KMS-11 (cell line): ENCODE data around the gene CT45A5.
A peak's percentile ranks its signal among the peaks of the same experiment; 100 is the strongest.
"Not testable (repeated sequence)": the region's sequence is repeated elsewhere in the genome, so short reads cannot be mapped to it uniquely, and the experiment has no call there.

Experiments used
- H2AFZ ChIP-seq: fragments of 200-600 bp; sonication (generic); 2 replicates; pipeline ENCODE4 v1.6.1; 2016; ENCODE audit warnings: antibody characterized with exemption, mixed run types, low read depth
- H3K27ac ChIP-seq: fragments of 200-600 bp; sonication (generic); 2 replicates; pipeline ENCODE4 v1.6.1; 2016; ENCODE audit warnings: mild to moderate bottlenecking, mixed run types
- H3K27me3 ChIP-seq: fragments of 200-600 bp; sonication (generic); 2 replicates; pipeline ENCODE4 v1.6.1; 2017; ENCODE audit warnings: mild to moderate bottlenecking, low read depth, mixed run types, moderate library complexity; ENCODE audit not compliant: insufficient read depth
- H3K36me3 ChIP-seq: fragments of 200-600 bp; sonication (generic); 2 replicates; pipeline ENCODE4 v1.6.1; 2017; ENCODE audit warnings: mild to moderate bottlenecking, mixed run types; ENCODE audit not compliant: insufficient read depth
- H3K4me1 ChIP-seq: fragments of 200-600 bp; sonication (generic); 2 replicates; pipeline ENCODE4 v1.6.1; 2016; ENCODE audit warnings: mild to moderate bottlenecking, low read depth, mixed run types; ENCODE audit not compliant: poor library complexity, severe bottlenecking
- H3K4me2 ChIP-seq: fragments of 200-600 bp; sonication (generic); 2 replicates; pipeline ENCODE4 v1.7.0; 2016; ENCODE audit warnings: mild to moderate bottlenecking, mixed run types
- H3K4me3 ChIP-seq: fragments of 200-600 bp; sonication (generic); IDR thresholded peaks from 2 replicates; pipeline ENCODE4 v1.6.1; 2017; ENCODE audit warnings: low read depth, low read length, mixed read lengths; ENCODE audit not compliant: insufficient read depth
- H3K79me2 ChIP-seq: fragments of 200-600 bp; sonication (generic); 2 replicates; pipeline ENCODE4 v1.6.1; 2016; ENCODE audit warnings: low read depth, mixed run types; ENCODE audit not compliant: insufficient read depth
- H3K9ac ChIP-seq: fragments of 200-600 bp; sonication (generic); 2 replicates; pipeline ENCODE4 v1.6.1; 2016; ENCODE audit warnings: mild to moderate bottlenecking, mixed run types
- H4K20me1 ChIP-seq: fragments of 200-600 bp; sonication (generic); 2 replicates; pipeline ENCODE4 v1.6.1; 2016; ENCODE audit warnings: mild to moderate bottlenecking, mixed run types; ENCODE audit not compliant: insufficient read depth
- TF ChIP-seq, protein P1 (sequence below): fragments of 200-600 bp; sonication (generic); conservative IDR thresholded peaks from 2 replicates; pipeline ENCODE4 v1.6.1; 2017; ENCODE audit warnings: low read depth, mild to moderate bottlenecking, antibody characterized with exemption, low read length, moderate library complexity, mixed read lengths

CT45A5 gene

DNA sequence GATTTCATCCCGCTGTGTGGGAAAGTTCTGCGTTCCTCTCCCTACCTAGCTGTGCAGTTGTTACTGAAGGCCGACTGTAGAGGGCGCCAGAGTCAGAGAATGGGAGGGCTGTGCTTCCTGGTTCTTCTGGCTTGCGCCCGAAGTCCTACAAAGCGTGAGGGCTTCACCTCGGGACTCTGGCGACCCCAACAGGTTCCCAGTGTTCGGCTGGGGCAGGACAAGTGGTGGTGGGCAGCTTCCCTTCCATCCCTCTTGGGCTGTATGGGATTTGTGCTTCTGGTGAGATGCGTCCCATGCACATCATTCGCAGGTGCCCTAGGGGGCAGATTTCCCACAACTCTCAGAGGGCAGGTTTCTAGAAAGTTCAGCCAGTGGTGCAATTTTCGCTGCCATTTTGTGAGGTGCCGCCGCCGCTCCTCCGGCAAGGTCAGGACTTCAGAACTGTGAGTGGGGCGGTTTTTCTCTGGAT is 44.6 kb downstream of the CT45A5 start:
- Histone ChIP-seq H3K79me2 (no peaks in the 10 kb centered on the region), H2AFZ (peak overlapping the region; percentile 59; the same call in 1 of the 2 replicates), H3K4me2 (no peak overlapping the region), H3K27ac (peak overlapping the region; percentile 43; the same call in 1 of the 2 replicates), H3K27me3 (no peaks in the 10 kb centered on the region), H3K4me1 (no peaks in the 10 kb centered on the region), H4K20me1 (no peaks in the 10 kb centered on the region), H3K4me3 (no peak overlapping the region), H3K36me3 (no peaks in the 10 kb centered on the region), H3K9ac (peak overlapping the region; percentile 66; the same call in 1 of the 2 replicates)
- TF ChIP-seq, protein P1, sequence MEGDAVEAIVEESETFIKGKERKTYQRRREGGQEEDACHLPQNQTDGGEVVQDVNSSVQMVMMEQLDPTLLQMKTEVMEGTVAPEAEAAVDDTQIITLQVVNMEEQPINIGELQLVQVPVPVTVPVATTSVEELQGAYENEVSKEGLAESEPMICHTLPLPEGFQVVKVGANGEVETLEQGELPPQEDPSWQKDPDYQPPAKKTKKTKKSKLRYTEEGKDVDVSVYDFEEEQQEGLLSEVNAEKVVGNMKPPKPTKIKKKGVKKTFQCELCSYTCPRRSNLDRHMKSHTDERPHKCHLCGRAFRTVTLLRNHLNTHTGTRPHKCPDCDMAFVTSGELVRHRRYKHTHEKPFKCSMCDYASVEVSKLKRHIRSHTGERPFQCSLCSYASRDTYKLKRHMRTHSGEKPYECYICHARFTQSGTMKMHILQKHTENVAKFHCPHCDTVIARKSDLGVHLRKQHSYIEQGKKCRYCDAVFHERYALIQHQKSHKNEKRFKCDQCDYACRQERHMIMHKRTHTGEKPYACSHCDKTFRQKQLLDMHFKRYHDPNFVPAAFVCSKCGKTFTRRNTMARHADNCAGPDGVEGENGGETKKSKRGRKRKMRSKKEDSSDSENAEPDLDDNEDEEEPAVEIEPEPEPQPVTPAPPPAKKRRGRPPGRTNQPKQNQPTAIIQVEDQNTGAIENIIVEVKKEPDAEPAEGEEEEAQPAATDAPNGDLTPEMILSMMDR: peak; percentile 77

DNA sequence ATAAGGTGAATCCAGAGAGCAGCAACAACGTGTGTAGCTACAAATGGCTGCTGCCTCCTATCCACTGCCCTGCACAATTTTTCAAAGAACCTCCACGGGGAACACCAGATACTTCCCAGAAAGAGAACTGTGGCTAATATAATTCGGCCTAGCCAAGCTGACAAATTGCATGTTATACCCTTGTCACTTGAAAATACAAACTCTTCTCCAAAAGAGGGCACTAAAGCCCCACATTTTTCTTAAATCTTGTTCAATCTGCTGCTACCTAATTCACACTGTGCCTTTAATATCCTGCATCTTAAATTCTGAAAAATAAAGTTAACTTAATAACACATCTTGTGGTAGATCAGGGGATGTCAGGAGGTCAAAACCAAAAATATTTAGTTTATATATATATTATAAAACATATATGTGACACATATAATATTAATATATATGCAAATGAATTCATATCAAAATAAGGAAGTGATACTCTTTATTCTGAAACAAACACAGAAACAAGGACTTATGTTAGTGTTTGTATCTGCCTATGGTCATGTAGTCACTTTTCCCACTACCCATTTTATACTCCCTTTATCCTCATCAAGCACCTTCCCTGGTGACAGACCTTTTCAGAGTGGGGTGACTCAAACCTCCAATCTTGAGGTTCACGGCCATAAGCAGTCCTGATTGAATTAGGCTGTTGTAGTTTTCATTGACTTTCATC is 47.8 kb downstream of the CT45A5 start:
- TF ChIP-seq, protein P1: no peak
- Histone ChIP-seq H2AFZ (no peak overlapping the region), H3K4me2 (no peak overlapping the region), H3K36me3 (no peaks in the 10 kb centered on the region), H3K4me3 (no peak overlapping the region), H4K20me1 (no peaks in the 10 kb centered on the region), H3K9ac (no peak overlapping the region), H3K79me2 (no peaks in the 10 kb centered on the region), H3K4me1 (no peaks in the 10 kb centered on the region), H3K27me3 (no peaks in the 10 kb centered on the region), H3K27ac (no peak overlapping the region)

DNA sequence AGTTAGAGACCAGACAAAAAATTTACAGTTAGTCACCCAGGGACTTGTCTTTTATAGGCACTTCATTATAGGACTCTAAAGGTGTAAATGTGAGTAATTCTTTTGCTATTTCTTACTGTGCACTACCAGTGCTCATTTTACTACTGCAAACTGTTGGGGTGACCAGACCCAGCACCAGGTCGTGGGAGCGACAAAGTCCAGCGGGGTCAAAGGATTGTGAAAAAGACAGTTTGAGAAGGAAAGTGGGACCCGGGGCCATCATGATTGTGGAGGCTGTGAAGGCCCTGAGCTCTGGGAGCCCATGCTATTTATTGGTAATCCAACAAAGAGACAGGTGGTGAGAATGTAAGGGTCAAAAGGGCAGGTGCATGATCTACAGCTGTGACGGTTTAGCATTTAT is 50.6 kb downstream of the CT45A5 start:
- H3K79me2 ChIP-seq, H2AFZ ChIP-seq, H3K27ac ChIP-seq, H3K4me3 ChIP-seq, H3K36me3 ChIP-seq, H3K4me1 ChIP-seq, H3K9ac ChIP-seq, H3K27me3 ChIP-seq, H4K20me1 ChIP-seq, H3K4me2 ChIP-seq: not testable (repeated sequence)
